ENCODE data around the gene PLEKHG3. TPM values are rescaled to one million over a fixed set of nuclear protein-coding genes. Genes with fewer than 3 reads are reported as not detected.
A peak's percentile ranks its signal among the peaks of the same experiment; 100 is the strongest.
"Not testable (repeated sequence)": the region's sequence is repeated elsewhere in the genome, so short reads cannot be mapped to it uniquely, and the experiment has no call there.

PLEKHG3 gene
- 90.0 TPM for total RNA-seq (ENCODE audit: insufficient read depth, low replicate concordance)

DNA sequence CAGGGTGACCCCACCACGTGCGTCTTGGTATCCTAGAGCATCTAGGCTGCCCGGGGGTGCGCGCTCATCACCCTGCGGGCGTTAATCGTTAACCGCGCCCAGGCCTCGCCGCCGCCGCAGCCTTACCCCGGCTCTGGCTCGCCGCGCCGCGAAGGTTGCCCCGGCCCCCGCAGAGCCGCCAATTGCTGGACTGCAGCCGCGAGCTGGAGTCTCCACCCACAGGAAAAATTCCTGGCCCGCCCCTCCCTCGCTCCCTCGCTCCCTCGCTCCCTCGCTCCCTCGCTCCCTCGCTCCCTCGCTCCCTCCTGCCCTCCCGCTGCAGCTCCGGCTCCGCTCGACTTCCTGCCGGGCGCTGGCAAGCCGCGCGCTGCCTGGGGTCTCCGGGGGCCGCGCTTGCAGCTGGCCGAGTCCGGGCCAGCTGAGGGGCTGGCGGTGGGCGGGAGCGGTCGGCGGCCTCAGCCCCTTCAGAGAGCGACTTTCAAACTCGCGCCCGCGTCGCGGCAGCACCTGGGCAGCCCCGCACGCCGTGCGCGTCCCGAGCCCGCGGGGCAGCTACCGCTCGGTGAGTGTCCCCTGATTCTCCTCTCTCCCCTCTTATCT, at the start of gene PLEKHG3:
TSS of gene PLEKHG3 (plus strand) at position 282 of the 600 bp plus-strand sequence. CDS start 23,208 bp downstream, outside the sequence.
- peak; percentile 89 for DNase-seq (ENCODE audit: low spot score)

DNA sequence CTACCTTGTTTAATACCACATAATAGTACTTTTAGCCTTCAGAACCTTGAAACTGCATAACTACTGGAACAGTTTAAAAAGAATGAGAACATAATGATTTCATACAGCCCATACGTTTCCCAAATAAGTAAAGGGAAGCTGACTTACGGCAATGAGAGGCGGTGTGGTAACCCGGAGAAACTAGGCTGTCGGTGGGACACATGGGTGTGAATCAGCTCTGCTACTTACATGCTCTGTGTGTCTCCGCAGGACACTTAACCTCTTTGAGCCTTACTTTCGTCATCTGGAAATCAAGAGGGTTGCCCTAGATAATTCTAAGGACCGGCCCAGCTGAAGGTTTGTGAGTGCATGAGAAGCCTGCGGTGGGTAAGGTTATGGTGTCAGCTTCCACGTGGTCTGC, 49.3 kb upstream of the PLEKHG3 start:
- no peak for DNase-seq (ENCODE audit: low spot score)

DNA sequence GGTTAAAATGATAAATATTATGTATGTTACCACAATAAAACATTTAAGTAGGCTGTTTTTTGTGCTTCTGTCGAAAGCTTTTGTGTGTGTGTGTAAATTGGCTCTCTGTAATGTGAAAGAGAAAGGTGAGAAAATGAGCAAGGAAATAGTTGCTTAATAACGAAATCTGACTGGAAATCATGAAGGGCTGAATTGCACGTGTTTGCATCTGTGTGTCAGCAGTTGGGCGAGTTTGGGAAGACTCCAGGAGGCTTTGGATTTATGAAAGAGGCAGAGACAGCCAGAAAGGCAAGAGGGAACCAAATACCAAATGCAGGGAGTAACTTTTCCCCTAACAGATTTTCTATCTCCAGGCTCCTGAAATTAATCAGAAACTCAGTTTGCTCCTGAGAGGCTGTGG, 47.2 kb upstream of the PLEKHG3 start:
- peak; percentile 73 for DNase-seq (ENCODE audit: low spot score)

DNA sequence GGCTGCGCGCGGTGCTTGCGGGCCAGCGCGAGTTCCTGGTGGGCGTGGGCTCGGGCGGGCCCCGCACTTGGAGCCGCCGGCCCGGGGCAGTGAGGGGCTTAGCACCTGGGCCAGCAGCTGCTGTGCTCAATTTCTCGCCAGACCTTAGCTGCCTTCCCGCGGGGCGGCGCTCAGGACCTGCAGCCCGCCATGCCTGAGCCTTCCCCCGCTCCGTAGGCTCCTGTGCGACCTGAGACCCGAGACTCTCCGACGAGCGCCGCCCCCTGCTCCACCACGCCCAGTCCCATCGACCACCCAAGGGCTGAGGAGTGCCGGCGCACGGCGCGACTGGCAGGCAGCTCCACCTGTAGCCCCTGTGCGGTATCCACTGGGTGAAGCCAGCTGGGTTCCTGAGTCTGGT, 46.0 kb upstream of the PLEKHG3 start:
- DNase-seq (ENCODE audit: low spot score) = no peak

GRCh38 chr14:64658700-64659264, 45.4 kb upstream of the PLEKHG3 start:
- DNase-seq (ENCODE audit: low spot score) = not testable (repeated sequence)

GRCh38 chr14:64659366-64659765, 44.9 kb upstream of the PLEKHG3 start:
- no peak for DNase-seq (ENCODE audit: low spot score)

- DNase-seq (ENCODE audit: low spot score) = no peak
Measured at GRCh38 chr14:64663174-64663573, 41.0 kb upstream of the PLEKHG3 start.

DNA sequence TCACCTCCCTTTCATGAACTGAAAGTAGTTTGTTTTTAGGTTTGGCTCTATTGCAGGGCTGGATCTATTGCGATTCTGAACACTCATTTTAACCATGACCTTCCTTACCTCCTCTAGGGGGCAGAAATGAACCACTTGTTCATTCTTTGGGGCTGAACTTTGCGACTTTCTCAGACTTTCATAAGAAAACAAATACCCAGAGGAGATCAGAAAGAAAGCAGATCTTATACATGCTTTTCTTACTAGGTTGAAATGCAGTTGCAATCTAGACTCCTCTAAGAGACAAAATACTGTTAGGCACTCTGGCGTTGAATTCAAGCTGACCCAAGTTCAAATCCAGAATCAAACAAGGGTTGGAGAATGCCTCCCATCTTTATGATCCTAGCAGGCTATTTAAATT, 32.6 kb upstream of the PLEKHG3 start:
- peak; percentile 91 for DNase-seq (ENCODE audit: low spot score)

DNA sequence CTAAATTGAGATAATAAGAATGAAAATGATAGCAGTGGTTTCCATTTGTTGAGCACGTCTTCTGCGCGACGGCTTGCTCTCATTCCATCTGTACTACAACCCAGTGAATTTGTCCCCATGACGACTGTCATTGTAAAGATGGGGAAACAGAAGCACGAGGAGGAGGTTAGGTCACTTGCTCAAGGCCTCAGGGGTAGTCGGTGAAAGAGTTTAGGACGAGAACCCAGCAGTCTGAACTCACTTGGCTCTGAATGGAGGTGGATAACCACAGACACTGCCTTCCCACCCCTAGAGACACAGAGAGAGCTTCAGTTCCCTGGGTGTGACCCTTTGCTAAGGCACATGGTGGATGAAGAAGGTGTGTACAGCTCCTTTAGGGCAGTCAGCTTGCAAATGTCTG, 30.9 kb upstream of the PLEKHG3 start:
- DNase-seq (ENCODE audit: low spot score) = no peak

GRCh38 chr14:64673748-64674147, 30.5 kb upstream of the PLEKHG3 start:
- no peak for DNase-seq (ENCODE audit: low spot score)

DNA sequence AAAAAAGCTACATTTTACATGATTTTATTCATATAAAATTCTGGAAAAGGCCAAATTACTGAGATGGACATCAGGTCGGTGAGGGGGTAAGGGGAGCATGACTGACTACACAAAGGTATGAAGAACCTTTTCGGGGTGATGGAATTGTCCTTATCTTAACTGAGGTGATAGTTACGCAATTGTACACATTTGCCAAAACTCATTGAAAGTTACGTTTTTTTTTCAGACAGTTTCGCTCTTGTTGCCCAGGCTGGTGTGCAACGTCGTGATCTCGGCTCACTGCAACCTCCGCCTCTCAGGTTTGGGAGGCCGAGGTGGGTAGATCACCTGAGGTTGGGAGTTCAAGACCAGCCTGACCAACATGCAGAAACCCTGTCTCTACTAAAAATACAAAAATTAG, 29.4 kb upstream of the PLEKHG3 start:
- DNase-seq (ENCODE audit: low spot score) = no peak

DNA sequence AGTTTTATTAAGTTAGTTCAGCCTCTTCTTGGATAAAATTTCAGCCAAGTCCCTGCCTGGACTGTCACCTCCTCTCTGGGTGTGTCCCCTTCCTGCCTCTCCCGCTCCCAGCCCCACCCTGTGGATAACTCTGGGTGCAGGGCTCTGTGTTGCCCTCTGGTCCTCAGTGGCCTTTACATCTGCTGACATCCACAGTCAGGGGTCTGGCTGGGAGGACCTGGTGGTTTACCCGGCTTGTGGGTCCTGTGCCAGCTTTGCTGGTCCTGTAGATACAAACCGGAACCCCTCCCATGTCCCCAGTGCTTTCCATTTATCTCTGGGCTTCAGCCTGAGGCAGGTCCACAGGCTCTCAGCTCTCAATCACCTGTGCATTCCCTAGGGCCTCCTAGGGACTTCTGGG, 28.9 kb upstream of the PLEKHG3 start:
- DNase-seq (ENCODE audit: low spot score) = no peak

- no peak for DNase-seq (ENCODE audit: low spot score)
Measured at GRCh38 chr14:64676410-64677008, 27.7 kb upstream of the PLEKHG3 start.

GRCh38 chr14:64680013-64680713, 24.1 kb upstream of the PLEKHG3 start:
- DNase-seq (ENCODE audit: low spot score) = peak; percentile 67

GRCh38 chr14:64680714-64681065, 23.5 kb upstream of the PLEKHG3 start:
- DNase-seq (ENCODE audit: low spot score) = no peak

DNA sequence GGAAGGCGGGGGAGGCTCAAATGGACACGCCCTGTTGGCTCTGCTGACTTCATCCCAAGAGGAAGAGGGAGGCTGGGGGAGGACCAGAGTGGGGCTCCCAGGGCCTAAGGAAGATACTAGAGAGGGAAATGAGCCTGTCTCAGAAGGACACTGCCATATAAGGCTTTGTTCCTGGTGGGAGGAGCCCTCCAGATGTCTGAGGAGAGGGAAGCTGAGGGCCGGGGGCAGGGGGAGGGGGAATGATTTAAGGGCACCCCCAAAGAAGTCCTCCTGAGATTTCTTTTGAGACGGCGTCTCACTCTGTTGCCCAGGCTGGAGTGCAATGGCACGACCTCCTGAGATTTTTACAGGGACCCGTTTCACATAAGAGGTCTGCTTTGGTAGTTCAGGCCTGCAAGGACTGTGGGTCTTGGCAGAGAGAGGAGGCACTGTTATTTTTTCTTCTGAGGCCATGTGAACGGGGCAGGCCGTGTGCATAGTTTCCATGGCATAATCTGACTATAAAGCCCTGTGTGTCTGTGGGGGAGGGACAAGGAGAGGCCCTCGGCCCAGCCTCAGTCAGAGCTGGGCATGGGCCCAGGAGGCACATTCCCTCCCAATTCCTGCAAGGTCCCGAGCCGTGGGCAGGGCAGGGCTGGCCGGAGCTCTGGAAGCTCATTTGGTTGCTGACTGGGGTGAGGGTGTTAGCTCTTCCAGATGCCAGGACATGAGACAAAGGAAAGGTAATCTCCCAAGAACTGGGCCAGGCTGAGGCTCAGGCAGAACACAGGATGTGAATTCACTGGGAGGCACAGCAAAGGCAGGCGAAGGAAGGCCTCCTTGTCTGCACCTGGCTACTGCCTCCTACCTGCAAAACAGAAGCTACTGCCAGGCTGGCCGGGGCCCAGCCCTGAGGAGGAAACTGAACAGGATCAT, 22.2 kb upstream of the PLEKHG3 start:
- DNase-seq (ENCODE audit: low spot score) = peak; percentile 99

DNA sequence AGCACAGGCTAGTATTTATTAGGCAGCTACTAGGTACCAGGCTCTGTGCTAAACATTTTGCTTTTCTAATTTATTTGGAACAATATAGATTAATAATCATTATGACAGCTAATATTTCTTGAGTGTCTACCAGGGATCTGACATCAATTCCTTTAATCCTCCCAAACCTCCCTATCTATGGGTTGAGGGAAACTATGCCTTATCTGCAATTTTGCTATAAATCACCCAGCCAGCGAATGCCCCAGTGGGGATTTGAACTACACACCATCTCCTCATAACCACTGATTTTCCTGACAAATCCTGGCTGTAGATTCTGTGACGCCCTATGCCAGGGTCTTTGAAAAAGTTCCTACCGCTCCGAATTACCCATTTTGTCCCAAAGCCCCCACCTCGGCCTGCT, 21.4 kb upstream of the PLEKHG3 start:
- DNase-seq (ENCODE audit: low spot score) = peak; percentile 65

DNA sequence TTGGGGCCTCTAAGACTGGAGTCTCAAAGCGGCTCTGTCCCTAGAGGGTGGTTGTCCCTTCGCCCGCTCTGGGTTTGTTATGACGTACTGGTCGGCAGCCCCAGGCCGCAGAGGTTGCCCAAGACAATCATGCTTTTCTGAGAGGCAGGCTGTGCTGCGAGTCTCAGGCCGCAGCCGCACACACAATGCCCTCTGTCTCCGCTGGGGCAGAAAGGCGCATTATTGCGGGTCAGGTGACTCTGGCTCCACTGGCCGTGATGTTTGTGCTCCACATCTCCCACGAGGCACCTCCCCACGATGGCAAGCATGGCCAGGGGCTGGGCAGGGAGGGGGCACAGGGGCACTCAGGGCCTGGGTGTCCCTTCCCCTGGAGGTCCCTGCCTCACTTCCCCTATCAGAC, 21.0 kb upstream of the PLEKHG3 start:
- no peak for DNase-seq (ENCODE audit: low spot score)

DNA sequence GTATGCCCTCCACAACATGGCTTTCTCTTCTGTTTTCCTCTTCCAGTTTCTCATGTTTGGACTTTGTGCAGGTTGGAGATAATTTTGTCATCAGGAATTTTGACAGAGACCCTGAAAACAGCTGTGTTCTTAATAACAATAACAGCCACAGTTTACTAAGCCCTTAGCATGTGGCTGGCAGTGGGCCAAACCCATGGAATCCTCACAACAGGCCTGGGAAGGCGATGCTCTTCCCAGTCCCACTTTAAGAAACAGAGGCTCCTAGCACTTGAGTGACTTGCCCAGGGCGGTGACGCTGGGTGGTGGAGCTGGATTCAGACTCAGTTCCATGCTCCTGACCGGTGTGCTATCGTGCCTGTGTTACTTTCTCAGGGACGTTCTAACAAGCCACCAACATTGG, 20.1 kb upstream of the PLEKHG3 start:
- peak; percentile 66 for DNase-seq (ENCODE audit: low spot score)

DNA sequence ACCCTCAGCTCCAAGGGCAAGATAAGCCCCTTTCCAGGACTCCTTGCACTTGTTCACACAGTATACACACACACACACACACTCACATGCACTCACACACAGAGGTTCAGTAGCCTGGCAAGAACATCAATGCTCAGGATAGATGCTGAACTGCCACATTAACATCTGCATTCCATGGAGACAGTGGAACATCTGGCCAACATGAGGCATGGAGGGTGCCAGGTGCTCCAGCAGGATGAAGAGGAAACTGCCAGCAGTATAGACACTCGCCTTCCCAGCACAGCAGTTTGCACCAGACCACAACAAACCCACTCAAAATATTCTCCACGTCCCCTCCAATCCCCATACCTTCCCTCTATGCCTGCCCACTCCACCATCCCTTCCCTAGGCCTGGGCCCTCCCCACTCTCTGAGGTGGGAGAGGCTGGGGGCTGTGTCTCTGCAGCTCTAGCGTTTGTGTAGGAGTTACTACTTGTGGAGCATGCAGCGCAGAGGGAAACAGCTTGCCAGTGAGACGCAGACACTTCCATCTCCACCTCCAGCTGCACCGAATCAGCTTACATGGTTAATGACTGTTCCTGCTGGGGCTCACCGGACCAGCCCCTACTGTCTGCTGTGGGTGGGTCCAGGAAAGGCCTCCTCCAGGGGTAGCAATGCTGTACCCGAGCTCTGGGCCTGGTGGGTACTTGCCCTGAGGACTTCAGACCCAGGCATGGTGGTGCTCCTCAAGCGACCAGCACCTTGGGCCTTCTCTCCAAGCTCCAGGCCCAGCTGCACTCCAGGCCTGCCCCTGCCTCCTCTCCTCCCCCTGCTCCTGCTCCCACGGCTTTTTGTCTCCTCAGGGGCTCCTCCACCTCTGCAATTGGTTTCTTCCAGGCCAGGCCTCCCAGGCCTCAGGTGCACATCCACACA, 18.6 kb upstream of the PLEKHG3 start:
- peak; percentile 45 for DNase-seq (ENCODE audit: low spot score)

- DNase-seq (ENCODE audit: low spot score) = no peak
Measured at GRCh38 chr14:64686282-64686615, 18.0 kb upstream of the PLEKHG3 start.

All from umbilical cord (tissue), 2 donors.